HG02970 (cell line): ENCODE measurements around the gene TFCP2L1.

ENCODE experiments used
- ATAC-seq: cut with Tn5 transposase; IDR thresholded peaks from one replicate; pipeline ENCODE4 v1.9.1; 2021; ENCODE audit warnings: mild to moderate bottlenecking, moderate library complexity, moderate number of reproducible peaks; ENCODE audit not compliant: unreplicated experiment, low FRiP score

The TFCP2L1 gene

DNA sequence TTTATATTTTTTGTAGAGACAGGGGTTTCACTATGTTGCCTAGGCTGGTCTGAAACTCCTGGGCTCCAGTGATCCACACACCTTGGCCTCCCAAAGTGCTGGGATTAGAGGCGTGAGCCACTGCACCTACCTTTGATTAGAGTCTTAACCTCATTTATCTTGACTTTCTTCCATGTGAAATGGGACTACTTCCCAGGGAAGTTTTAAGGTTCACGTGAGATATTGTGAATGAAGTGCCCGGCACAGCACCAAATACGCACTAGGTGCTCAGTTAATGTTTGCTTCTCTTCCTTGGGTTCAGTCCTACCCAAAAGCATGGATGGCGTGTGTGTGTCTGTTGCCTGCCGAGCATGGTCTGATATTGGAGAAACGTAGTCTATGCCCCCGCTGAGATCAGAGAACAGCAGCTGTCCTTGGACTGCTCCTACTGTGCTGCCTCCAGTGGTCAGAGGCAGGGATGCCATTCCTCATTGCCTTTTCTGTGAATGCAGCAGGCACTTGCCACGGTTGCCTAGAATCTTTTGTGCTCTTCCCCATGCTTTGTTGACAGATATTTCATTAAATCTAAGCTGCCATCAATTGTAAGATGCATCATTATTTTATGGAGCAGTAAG, 12.3 kb upstream of the TFCP2L1 start:
- ATAC-seq: no peak

DNA sequence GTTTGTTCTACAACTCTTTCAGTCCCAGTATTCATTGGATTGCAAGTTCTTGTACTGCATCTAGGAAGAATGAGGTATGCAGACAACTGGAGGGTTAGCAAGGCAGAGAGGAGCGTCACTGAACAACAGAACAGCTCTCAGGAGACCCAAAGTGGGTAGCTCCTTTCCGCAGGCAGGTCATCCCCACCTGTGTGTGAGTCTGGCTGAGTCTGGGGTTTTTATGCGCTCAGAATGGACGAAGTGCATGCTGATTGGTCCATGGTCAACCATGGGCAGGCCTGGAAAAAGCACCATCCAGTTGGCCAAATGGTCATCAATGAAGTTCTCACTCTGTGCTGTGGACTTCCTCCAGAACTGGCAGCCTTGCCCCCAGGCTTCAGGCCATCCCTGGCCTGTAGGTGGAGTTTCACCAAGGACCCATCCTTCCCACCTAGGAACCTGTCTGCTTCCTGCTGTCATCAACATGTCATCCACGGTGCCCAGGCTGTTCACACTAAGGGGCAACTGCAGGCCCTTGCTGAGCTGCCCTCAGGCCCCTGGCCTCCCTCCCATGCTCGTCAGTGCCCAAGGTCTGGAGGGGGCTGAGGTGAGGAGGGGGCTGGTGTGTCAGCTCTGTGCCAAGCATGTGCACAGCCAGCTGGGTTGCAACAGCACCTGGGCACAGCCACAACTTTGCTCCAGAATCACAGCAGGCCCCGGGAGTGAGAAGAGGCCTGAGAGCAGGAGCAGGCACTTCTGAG, 11.1 kb upstream of the TFCP2L1 start:
- ATAC-seq: no peak

DNA sequence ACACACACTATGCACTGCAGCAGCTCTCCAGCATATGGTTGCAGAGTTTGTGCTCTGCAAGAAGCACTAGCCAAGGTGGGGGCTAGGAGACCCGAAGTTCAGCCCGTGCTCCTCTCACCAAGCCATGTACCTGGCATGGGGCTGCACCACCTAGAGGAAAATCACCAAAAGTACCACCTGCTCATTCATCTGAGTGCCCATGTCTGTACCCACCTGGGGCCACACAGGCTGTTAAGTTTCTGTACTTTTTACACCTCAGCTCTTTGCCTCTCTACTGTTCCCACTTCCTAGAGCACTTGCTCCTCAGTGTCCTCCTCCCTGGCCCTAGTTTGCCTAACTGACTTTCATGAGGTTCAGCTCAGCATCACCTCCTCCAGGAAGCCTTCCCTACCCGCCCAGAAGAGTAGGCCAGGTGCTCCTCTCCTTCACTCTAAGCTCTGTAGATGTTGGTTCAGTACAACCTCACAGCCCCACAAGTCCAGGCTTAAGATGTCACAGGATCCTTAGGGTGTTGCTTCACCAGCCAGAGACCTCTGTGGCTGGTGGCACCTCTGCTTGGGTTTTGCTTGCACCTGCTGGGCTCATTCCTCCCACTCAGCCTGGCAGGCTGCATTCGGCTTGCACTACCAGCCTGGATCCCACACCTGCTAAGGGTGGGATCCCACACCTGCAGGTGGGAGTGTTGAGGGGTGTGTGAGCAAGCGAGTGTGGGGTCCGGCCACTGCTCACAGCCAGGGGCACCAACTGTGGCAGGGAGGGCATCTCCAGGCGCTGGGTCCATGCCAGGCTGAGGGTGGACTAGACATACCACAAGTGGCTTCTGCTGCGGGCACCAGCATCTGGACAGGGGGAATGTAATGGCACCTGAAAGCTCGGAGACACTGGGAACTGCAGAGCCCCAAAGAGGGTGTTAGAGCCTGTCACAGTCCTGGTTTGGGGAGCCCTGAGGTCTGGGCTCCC, 10.2 kb upstream of the TFCP2L1 start:
- ATAC-seq: no peak

DNA sequence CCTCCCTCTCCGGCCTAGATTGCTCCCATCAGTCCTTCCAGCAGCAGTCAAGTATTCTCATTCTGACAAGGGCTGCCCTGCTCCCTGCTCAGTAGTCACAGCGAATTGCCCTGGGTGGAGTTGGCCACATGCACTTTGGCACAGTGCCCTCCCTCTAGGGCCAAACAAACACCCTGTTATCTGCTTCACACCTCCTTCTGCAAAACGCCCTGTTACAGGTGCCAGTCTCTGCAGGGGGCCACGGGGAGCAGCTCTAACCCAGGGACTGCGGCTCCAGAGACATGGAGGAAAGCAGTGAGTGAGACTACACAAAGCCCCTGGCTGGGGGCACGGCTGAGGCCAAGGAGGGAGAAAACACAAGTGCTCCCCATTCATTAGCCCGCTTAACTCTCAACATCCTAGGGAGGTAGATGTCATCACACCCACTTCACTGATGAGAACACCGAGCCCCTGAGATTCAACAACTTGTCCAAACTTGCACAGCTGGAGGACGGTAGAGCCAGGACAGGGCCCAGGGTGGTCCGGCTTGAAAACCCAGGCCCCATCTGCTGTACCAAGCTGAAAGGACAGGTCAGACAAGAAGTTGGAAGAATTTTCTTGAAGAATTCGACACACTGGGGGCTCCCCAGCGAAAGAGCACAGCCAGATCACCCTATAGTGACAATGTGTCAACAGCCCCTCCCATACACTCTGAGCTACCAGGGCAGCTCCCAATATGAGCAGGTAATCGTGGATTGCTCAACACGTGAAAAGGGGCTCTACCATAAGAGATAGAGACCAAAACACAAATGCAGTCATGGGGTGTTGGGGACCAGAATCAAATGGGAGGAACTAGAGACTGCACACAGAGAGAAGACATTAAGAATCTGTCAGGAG, 8.7 kb upstream of the TFCP2L1 start:
- ATAC-seq: no peak

DNA sequence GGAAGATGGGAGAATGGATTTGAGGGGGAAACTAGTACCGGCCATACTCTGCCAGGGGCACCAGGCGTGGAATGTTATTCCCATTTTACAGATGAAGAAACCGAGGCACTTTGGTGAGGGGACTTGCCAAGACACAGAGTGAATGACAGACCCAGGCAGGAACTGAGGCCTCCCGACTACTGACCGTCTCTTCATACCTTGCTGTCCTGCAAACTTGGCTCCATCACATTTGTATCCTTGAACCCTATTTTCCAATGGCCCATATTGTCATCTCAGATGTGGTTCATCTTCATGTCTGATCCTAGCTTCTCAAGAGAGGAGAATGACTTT, 6.2 kb upstream of the TFCP2L1 start:
- ATAC-seq: no peak

DNA sequence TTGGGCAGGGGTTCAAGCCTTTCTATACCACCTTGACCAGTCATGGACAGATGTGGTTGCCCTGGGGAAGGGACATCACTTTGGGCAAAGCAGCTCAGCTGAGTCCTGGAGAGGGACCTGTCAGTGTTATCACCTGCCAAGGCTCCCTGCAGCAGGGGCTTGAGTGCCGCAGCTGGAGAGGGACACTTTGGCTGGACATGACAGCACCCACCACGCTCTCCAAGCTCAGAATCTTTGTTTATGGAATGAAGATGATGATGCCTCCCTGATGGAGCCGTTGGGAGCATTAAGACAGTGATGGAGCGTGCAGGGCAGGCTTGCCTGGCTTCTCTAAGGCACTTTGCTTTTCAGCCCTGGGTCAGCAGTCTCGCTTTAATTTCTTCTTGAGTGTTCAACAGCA, 4.3 kb upstream of the TFCP2L1 start:
- no peak for ATAC-seq

DNA sequence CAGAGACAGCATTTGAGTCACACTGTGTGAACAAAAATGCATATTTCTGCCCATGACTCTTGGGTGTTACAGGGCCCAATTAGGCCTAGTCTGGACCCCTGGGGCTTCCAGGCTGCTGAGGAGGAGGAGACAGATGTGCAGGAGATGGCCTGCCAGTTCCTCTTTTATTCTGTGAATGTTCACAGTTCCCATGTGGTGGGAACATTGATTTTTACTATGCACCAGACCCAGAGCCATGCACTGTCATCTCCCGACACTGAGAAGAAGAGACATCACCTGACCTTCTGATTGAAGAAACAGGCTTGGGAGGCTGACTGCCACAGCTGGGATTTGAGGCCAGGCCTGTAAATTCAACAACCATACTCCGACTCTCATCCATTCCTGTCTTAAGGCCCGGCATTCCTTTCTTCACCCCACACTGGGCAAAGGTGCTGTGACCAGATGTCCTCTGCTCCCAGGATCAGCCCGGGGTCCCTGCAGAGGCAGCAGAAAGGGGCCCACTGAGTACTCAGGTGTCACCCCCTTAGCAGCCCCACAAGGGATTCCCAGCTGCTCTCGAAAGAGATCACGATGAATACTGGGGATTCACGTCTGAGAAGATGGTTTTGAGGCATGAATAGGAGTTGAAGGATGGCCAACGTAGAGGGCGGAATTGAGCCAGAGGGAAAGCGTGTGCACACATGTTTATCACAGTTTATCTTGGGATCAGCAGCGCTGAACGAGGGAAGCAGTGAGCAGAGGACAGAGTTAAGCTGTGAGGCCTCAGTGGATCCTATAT, 3.6 kb upstream of the TFCP2L1 start:
- ATAC-seq: no peak

DNA sequence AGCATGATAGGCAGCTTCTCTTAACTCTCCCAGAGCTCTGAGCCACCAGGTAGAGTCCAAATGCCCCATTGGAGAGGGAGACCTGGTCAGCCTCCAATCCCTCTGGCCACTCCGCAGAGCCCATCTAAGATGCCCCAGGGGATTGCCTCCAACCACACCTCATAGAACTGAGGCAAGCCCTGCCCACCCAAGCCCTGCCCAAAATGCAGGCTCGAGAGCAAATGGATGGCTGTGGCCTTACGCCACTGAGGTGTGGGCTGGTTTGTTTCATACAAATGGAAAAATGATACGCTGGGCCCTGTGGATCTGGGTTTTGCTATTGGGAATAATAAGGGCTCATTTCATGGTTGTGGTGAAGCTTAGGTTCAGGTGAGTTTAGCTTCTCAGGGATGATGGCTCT, 3.0 kb upstream of the TFCP2L1 start:
- no peak for ATAC-seq

DNA sequence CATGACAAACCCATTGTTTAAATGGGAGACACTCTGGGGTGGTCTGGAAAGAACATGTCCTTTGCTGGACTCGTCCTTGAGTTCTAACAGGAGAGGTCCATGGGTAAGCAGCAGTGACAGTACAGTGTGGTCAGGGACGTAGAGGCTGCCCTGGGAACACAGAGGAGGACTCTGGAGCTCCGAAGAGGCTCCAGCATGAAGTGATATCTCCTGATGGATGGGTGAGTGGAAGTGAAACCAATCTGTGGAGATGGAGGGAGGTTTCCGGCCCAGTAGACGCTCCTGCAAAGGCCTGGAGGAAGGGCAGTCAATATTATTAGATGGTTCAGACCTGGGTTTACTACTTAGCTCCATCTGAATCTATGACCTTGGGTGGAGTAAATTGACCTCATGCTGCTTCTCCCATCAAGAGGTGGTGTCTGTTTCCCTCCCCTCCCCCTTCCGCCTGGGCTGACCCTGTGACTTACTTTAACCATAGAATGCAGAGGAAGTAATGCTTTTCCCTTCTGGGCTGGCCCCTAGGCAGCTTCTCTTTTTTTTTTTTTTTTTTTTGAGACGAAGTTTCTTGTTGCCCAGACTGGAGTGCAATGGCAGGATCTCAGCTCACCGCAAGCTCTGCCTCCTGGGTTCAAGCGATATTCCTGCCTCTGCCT, 2.3 kb upstream of the TFCP2L1 start:
- ATAC-seq: no peak

DNA sequence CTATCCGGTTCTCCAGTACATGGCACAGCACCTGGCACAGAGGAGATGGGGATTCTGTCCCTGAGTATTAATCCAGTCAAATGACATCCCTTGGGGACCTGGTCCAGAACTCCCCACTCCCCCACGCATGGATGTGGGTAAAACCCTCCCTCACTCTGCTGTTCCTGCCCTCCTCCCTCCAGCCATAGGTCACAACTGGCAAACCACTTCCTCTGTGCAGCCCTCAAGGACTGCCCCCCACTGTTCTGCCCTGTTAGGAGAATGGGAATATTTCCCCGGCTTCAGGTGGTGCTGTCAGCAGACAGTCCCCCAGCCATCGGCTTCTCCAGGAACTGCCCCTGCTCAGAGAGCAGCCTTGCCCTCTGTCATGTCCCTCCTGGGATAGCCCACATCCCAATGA, 1.5 kb upstream of the TFCP2L1 start:
- ATAC-seq: no peak

DNA sequence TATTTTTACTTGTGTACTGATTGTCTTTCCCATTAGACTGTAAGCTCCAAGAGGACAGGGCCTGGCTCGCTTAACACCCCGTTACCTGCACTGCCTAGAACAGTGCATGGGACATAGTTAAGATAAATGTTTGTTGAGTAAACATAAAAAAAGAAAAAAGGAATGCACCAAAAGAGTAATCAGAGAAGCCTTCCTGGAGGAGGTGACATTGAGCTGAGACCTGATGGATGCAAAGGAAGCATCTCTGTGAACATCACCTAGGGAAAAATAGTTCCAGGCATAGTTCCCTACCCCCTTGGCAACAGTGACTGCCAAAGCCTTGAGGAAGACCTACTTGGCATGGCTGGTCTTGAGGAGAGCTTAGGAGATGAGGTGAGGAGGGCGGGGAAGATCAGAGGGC, 924 bp upstream of the TFCP2L1 start:
- ATAC-seq: no peak

DNA sequence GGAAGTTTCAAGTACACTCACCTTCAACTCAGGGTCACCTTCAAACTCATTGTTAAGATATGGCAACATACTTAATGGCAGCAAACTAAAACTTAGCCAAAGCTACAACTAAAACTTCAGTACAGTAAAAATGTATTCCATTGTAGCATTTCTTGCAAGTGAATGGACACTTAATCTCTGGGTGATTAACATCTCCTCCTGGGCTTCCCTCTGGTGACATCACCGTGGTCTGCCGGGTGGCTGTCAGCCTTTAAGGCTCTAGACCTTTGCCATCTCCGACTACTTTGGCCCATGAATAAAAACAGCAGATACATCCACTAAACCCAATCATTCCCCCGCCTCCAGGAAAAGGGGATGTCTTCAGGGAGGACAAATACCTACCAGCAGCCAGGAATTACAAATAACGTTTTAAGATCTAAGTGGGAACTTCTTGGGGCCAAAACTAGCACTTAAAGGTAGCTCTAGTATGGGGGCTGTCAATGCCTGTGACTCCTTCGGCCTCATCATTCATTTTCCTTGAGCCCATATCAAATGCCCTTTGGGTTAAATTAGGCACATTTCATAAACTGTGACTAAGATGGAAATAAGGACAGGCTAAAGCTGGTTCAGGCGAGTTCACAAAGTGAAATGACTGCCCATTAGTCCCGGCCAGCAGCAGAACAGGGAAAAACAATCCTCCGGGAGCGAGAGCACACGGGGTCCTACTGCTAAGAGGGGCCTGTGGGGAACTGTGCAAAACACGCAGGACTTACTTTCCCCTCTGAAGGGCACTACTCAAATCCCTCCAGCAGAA, 1.1 kb downstream of the TFCP2L1 start:
- no peak for ATAC-seq

DNA sequence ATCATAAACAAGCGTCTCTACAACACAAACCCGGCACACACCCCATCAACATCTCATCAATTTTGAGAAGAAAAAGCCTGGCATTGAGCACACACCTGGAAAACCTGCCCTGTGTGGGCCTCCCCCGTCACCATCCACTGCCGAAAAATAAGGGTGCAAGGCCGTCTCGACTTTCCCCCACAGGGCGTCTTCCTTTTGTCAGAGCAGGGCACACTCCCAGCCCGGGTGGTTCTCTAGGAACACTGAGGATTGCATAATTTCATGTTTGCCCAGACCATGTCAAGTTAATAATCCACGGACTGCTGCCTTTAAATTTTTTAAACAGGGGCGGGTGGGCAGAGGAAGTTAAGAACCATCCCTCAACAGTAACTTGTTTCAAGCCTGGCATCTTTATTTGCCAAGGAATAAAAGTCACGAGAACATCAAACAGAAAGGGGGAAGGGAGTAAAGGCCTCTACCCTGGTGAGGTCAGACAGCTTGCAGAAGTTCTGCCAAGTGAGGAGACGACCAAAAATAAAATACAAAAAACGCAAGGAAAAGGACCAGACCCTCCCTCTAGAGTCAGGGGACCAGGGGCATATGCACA, 2.1 kb downstream of the TFCP2L1 start:
- no peak for ATAC-seq

DNA sequence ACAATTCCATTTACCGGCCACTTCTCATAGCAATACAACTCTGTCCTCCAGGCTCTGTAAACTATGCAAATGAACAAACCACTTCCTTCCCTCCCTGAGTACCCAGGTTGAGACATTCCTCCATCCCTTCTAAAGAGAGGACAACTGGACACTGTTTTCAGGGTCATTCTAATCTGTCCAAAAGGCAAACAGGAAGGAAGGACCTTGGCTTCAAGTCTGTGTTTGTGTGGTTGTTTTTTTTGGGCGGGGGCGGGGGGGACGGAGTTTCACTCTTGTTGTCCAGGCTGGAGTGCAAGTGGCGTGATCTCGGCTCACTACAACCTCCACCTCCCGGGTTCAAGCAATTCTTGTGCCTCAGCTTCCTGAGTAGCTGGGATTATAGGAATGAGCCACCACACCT, 3.3 kb downstream of the TFCP2L1 start:
- ATAC-seq: no peak

DNA sequence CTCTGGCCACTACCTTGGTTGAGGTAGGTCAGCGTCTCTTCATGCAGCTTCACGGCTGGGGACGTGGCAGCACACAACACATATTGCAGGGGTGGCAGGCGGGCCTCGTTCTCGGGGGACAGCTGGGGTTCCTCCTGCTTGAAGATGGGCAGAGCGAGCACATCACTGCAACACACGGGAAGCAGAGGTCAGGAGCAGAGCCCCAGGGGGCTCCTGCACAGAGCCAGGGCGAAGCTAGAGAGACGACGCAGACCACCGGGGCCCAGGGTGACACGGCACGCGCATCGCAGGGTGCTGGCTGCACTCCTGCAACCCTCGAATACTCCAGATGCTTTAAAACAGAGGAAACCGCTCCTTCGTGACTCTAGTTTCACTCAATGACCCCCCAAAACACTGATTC, 3.9 kb downstream of the TFCP2L1 start:
- ATAC-seq: no peak

DNA sequence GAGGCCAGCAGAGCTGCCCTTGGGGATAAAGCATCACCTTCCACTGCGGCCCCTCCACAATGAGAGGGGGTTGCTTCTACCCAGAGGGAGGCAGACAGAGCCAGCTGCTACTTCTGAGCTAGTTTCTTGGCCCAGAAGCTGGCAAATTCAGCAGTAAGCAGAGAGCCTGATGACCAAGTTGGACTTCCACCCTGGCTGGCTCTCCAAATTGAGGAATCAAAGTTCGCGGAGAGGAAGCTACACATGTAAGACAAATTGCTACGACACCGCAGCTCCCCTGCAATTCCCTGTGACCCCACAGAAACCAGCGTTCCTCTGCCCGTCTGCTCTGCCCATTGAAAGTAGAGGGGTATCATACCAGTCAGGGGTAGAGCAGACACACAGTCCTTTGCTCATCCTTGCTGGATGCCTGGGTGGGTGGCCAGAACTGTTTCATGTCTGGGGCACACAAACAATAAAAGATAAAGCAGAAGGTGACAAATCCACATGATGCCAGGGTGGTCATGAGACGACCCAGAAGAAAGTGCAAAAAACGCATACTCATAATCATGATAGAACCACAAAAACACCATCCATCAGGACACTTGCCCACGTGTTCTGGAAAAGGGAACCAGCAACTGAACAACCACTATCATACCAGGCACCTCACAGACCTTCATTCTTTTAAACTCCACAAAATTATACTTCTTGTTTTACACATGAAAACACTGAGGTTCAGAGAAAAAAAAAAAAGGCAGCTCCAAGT, 5.4 kb downstream of the TFCP2L1 start:
- ATAC-seq: no peak

DNA sequence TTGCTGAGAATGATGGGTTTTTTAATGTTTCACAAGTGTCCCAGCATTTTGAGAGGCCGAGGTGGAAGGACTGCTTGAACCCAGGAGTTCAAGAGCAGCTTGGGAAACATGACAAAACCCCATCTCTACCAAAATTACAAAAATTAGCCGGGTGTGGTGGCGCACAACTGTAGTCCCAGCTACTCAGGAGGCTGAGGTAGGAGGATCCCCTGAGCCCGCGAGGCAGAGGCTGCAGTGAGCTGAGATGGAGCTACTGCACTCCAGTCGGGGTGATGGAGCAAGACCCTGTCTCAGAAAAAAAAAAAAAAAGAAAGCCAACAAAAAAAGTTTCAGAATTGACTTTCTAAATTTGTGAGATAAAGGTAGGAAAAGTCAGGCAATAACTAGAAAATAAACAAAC, 8.7 kb downstream of the TFCP2L1 start:
- no peak for ATAC-seq
